HG03342 (cell line): ENCODE results near the gene KIF26A.
"Not testable (repeated sequence)": the region's sequence is repeated elsewhere in the genome, so short reads cannot be mapped to it uniquely, and the experiment has no call there.

Source experiments
- ATAC-seq: cut with Tn5 transposase; IDR thresholded peaks from one replicate; pipeline ENCODE4 v1.9.1; 2021; ENCODE audit warnings: mild to moderate bottlenecking, moderate library complexity; ENCODE audit not compliant: unreplicated experiment

Gene KIF26A

GRCh38 chr14:104206281-104206904, 68.0 kb downstream of the KIF26A start:
- ATAC-seq: no peak

GRCh38 chr14:104207142-104208014, 69.0 kb downstream of the KIF26A start:
- ATAC-seq: no peak

GRCh38 chr14:104208015-104208295, 69.6 kb downstream of the KIF26A start:
- not testable (repeated sequence) for ATAC-seq

- not testable (repeated sequence) for ATAC-seq
Measured at GRCh38 chr14:104208331-104208730, 69.9 kb downstream of the KIF26A start.

GRCh38 chr14:104209071-104209470, 70.7 kb downstream of the KIF26A start:
- ATAC-seq: not testable (repeated sequence)

GRCh38 chr14:104209985-104210816, 71.8 kb downstream of the KIF26A start:
- ATAC-seq: no peak

- ATAC-seq: no peak
Measured at GRCh38 chr14:104210817-104211195, 72.4 kb downstream of the KIF26A start.

- no peak for ATAC-seq
Measured at GRCh38 chr14:104211215-104211614, 72.8 kb downstream of the KIF26A start.

GRCh38 chr14:104211741-104212140, 73.4 kb downstream of the KIF26A start:
- ATAC-seq: no peak

- no peak for ATAC-seq
Measured at GRCh38 chr14:104212206-104213095, 74.1 kb downstream of the KIF26A start.

GRCh38 chr14:104213301-104214034, 75.1 kb downstream of the KIF26A start:
- ATAC-seq: no peak

GRCh38 chr14:104214431-104215218, 76.2 kb downstream of the KIF26A start:
- ATAC-seq: no peak

GRCh38 chr14:104215706-104216334, 77.4 kb downstream of the KIF26A start:
- no peak for ATAC-seq

GRCh38 chr14:104216457-104216856, 78.1 kb downstream of the KIF26A start:
- ATAC-seq: no peak

GRCh38 chr14:104217486-104218360, 79.3 kb downstream of the KIF26A start:
- no peak for ATAC-seq

- ATAC-seq: no peak
Measured at GRCh38 chr14:104218361-104219180, 80.2 kb downstream of the KIF26A start.

GRCh38 chr14:104219731-104220214, 81.4 kb downstream of the KIF26A start:
- ATAC-seq: no peak
